Mesenchymal stem cell (in vitro differentiated cells and primary cell): ENCODE results near the gene SEPTIN10.

ENCODE experiments used
- DNase-seq: peaks from one replicate; pipeline ENCODE4 v3.0.0-alpha.2; 2013
- H2AFZ ChIP-seq: one replicate; pipeline ENCODE4 v1.6.1; 2013; ENCODE audit warnings: low read depth, mild to moderate bottlenecking, control low read depth, inconsistent platforms, low read length, moderate library complexity
- H2AK5ac ChIP-seq: 2 replicates; pipeline ENCODE4 v1.6.1; 2013; ENCODE audit warnings: low read length, moderate library complexity, mild to moderate bottlenecking, inconsistent platforms; ENCODE audit not compliant: severe bottlenecking
- H2BK120ac ChIP-seq: one replicate; pipeline ENCODE4 v1.6.1; 2013; ENCODE audit warnings: low read depth, mild to moderate bottlenecking, inconsistent platforms, low read length, moderate library complexity
- H2BK12ac ChIP-seq, 2 experiments: one replicate each; pipeline ENCODE4 v1.6.1; 2013; ENCODE audit warnings: inconsistent platforms in 2 of 2, low read length in 2 of 2, mild to moderate bottlenecking in 2 of 2, moderate library complexity in 2 of 2, control low read depth in 1 of 2
- H2BK15ac ChIP-seq: one replicate; pipeline ENCODE4 v1.6.1; 2013; ENCODE audit warnings: mild to moderate bottlenecking, low read depth, inconsistent platforms; ENCODE audit not compliant: poor library complexity, severe bottlenecking
- H2BK5ac ChIP-seq: 2 replicates; pipeline ENCODE4 v1.6.1; 2013; ENCODE audit warnings: low read depth, mild to moderate bottlenecking, low read length, control low read depth, inconsistent platforms; ENCODE audit not compliant: poor library complexity, severe bottlenecking
- H3K14ac ChIP-seq, 2 experiments: one replicate each; pipeline ENCODE4 v1.6.1; 2013; ENCODE audit warnings: inconsistent platforms in 2 of 2, low read length in 2 of 2, control low read depth in 1 of 2, mild to moderate bottlenecking in 1 of 2, moderate library complexity in 1 of 2
- H3K18ac ChIP-seq, 2 experiments: one replicate each; pipeline ENCODE4 v1.6.1; 2013; ENCODE audit warnings: inconsistent platforms in 2 of 2, low read length in 2 of 2, control low read depth in 1 of 2, low read depth in 1 of 2, mild to moderate bottlenecking in 1 of 2
- H3K23ac ChIP-seq, 2 experiments: one replicate each; pipeline ENCODE4 v1.6.1; 2013; ENCODE audit warnings: inconsistent platforms in 2 of 2, low read length in 2 of 2, mild to moderate bottlenecking in 2 of 2, moderate library complexity in 2 of 2, control low read depth in 1 of 2
- H3K27ac ChIP-seq: 2 replicates; pipeline ENCODE4 v1.5.1; 2013; ENCODE audit warnings: mild to moderate bottlenecking, moderate library complexity, low read length, control low read depth, inconsistent platforms; ENCODE audit not compliant: poor library complexity, severe bottlenecking
- H3K27me3 ChIP-seq, 2 experiments: 2 replicates each; pipeline versions ENCODE4 v1.6.1 to v1.7.0; 2013; ENCODE audit warnings: low read length in 2 of 2, mild to moderate bottlenecking in 2 of 2, moderate library complexity in 2 of 2, control low read depth in 1 of 2, inconsistent platforms in 1 of 2; ENCODE audit not compliant: control insufficient read depth in 1 of 2, insufficient read depth in 1 of 2
- H3K36me3 ChIP-seq, 2 experiments: 2 replicates each; pipeline versions ENCODE4 v1.6.1 to v1.7.0; 2013; ENCODE audit warnings: low read length in 2 of 2, control low read depth in 1 of 2, inconsistent platforms in 1 of 2, low read depth in 1 of 2, mild to moderate bottlenecking in 1 of 2; ENCODE audit not compliant: insufficient read depth in 2 of 2, control insufficient read depth in 1 of 2
- H3K4ac ChIP-seq, 2 experiments: one replicate each; pipeline ENCODE4 v1.6.1; 2013; ENCODE audit warnings: inconsistent platforms in 2 of 2, low read length in 2 of 2, mild to moderate bottlenecking in 2 of 2, moderate library complexity in 2 of 2, control low read depth in 1 of 2, low read depth in 1 of 2
- H3K4me1 ChIP-seq: 2 replicates; pipeline ENCODE4 v1.6.1; 2013; ENCODE audit warnings: low read depth, low read length, control low read depth; ENCODE audit not compliant: control insufficient read depth, insufficient read depth
- H3K4me2 ChIP-seq: 2 replicates; pipeline ENCODE4 v1.6.1; 2013; ENCODE audit warnings: low read length, mild to moderate bottlenecking, inconsistent platforms; ENCODE audit not compliant: poor library complexity, severe bottlenecking
- H3K4me3 ChIP-seq, 2 experiments: 2 replicates each; pipeline versions ENCODE4 v1.5.1 to v1.7.0; 2013; ENCODE audit warnings: low read length in 2 of 2, mild to moderate bottlenecking in 2 of 2, control low read depth in 1 of 2, low read depth in 1 of 2; ENCODE audit not compliant: insufficient read depth in 1 of 2
- H3K79me1 ChIP-seq: replicated peaks from 2 replicates; pipeline ENCODE4 v1.6.1; 2013; ENCODE audit warnings: mild to moderate bottlenecking, control low read depth, low read length, inconsistent platforms; ENCODE audit not compliant: poor library complexity, severe bottlenecking
- H3K9ac ChIP-seq: 2 replicates; pipeline ENCODE4 v1.7.0; 2013; ENCODE audit warnings: mild to moderate bottlenecking, low read length, moderate library complexity
- H3K9me3 ChIP-seq: 2 replicates; pipeline ENCODE4 v1.7.0; 2013; ENCODE audit warnings: mild to moderate bottlenecking, low read length; ENCODE audit not compliant: control insufficient read depth
- H4K8ac ChIP-seq: one replicate; pipeline ENCODE4 v1.6.1; 2013; ENCODE audit warnings: inconsistent platforms, mild to moderate bottlenecking, low read length, moderate library complexity
- H4K91ac ChIP-seq: one replicate; pipeline ENCODE4 v1.6.1; 2013; ENCODE audit warnings: mild to moderate bottlenecking, low read length, inconsistent platforms
- WGBS: methylation state at CpG from one replicate; pipeline ENCODE4 v1.1.7; 2013; ENCODE audit warnings: mixed read lengths; 5-methylcytosine and 5-hydroxymethylcytosine counted together

The SEPTIN10 gene

GRCh38 chr2:109533823-109534222, 79.9 kb downstream of the SEPTIN10 start:
- peaks cover 4% of the 10 kb centered on the region for H3K4me1 ChIP-seq
- DNase-seq = no peak
- H3K4me2 ChIP-seq = no peak overlapping the region
- no peak overlapping the region for H2BK15ac ChIP-seq
- H3K4ac ChIP-seq = no peak overlapping the region
- WGBS = 89% methylated on average over 7 of the region's 7 CpGs
- no peak overlapping the region for H2BK120ac ChIP-seq
- no peak overlapping the region for H3K18ac ChIP-seq
- H2AFZ ChIP-seq = no peak overlapping the region
- H3K36me3 ChIP-seq = no peaks in the 10 kb centered on the region
- no peak overlapping the region for H3K9ac ChIP-seq
- H3K27ac ChIP-seq = no peak overlapping the region
- H3K14ac ChIP-seq = peak overlapping the region in 1 of 2 experiments; percentile 58
- H3K79me1 ChIP-seq = no peaks in the 10 kb centered on the region
- no peak overlapping the region for H2BK12ac ChIP-seq
- H2BK5ac ChIP-seq = no peak overlapping the region
- H4K8ac ChIP-seq = no peak overlapping the region
- no peak overlapping the region for H4K91ac ChIP-seq
- H3K9me3 ChIP-seq = no peaks in the 10 kb centered on the region
- H3K4me3 ChIP-seq = no peak overlapping the region
- H2AK5ac ChIP-seq = no peak overlapping the region
- H3K23ac ChIP-seq = no peak overlapping the region
- H3K27me3 ChIP-seq = peaks cover 28 to 62% of the 10 kb centered on the region in 2 experiments

- H3K14ac ChIP-seq = no peak overlapping the region
- H3K4ac ChIP-seq = no peak overlapping the region
- H4K8ac ChIP-seq = no peak overlapping the region
Observed at GRCh38 chr2:109532728-109533076, 81.1 kb downstream of the SEPTIN10 start.

GRCh38 chr2:109531896-109532727, 81.7 kb downstream of the SEPTIN10 start:
- Histone ChIP-seq H3K4ac (no peak overlapping the region), H3K27ac (no peak overlapping the region), H3K23ac (no peak overlapping the region), H2BK12ac (no peak overlapping the region), H3K18ac (no peak overlapping the region), H3K4me2 (no peak overlapping the region), H2BK120ac (no peak overlapping the region), H3K9me3 (no peaks in the 10 kb centered on the region), H3K27me3 (peaks cover 31 to 75% of the 10 kb centered on the region in 2 experiments), H3K4me1 (peaks cover 5% of the 10 kb centered on the region), H2BK15ac (no peak overlapping the region), H3K14ac (peak overlapping the region in 1 of 2 experiments; percentile 26), H2BK5ac (no peak overlapping the region), H3K79me1 (no peaks in the 10 kb centered on the region), H4K8ac (no peak overlapping the region), H3K9ac (no peak overlapping the region), H4K91ac (no peak overlapping the region), H3K36me3 (no peaks in the 10 kb centered on the region), H2AFZ (no peak overlapping the region), H2AK5ac (no peak overlapping the region), H3K4me3 (no peak overlapping the region)
- WGBS = 94% methylated on average over 10 of the region's 10 CpGs
- DNase-seq = no peak

More at GRCh38 chr2:109532728-109533076, 81.1 kb downstream of the SEPTIN10 start:
- Histone ChIP-seq H3K18ac (no peak overlapping the region), H3K36me3 (no peaks in the 10 kb centered on the region), H3K4me1 (peaks cover 4% of the 10 kb centered on the region), H2AK5ac (no peak overlapping the region), H2BK5ac (no peak overlapping the region), H2AFZ (no peak overlapping the region), H3K9ac (no peak overlapping the region), H2BK120ac (no peak overlapping the region), H3K4me3 (no peak overlapping the region), H3K9me3 (no peaks in the 10 kb centered on the region), H2BK12ac (no peak overlapping the region), H3K23ac (no peak overlapping the region), H3K27me3 (peaks cover 28 to 73% of the 10 kb centered on the region in 2 experiments), H4K91ac (no peak overlapping the region), H3K79me1 (no peaks in the 10 kb centered on the region), H3K4me2 (no peak overlapping the region), H3K27ac (no peak overlapping the region), H2BK15ac (no peak overlapping the region)
- 95% methylated on average over 4 of the region's 5 CpGs for WGBS
- DNase-seq = no peak

- Histone ChIP-seq H2AFZ (no peak overlapping the region), H3K23ac (no peak overlapping the region), H2BK5ac (no peak overlapping the region), H4K91ac (no peak overlapping the region), H2AK5ac (no peak overlapping the region), H3K4me3 (no peak overlapping the region), H3K79me1 (no peaks in the 10 kb centered on the region), H3K9ac (no peak overlapping the region), H3K4ac (no peak overlapping the region), H3K27ac (no peak overlapping the region), H3K27me3 (peaks cover 32 to 73% of the 10 kb centered on the region in 2 experiments), H3K36me3 (no peaks in the 10 kb centered on the region), H2BK120ac (no peak overlapping the region), H3K9me3 (no peaks in the 10 kb centered on the region), H2BK12ac (no peak overlapping the region), H4K8ac (no peak overlapping the region), H3K14ac (no peak overlapping the region), H3K18ac (no peak overlapping the region), H3K4me2 (no peak overlapping the region), H2BK15ac (no peak overlapping the region), H3K4me1 (peaks cover 5% of the 10 kb centered on the region)
- DNase-seq = no peak
- 91% methylated on average over 5 of the region's 5 CpGs for WGBS
Observed at GRCh38 chr2:109531221-109531620, 82.5 kb downstream of the SEPTIN10 start.
